DMS79 (cell line): Measurements from ENCODE around the gene CACNB3.

Source experiments
- DNase-seq: peaks from one replicate; lab custom pipeline; 2025; lab: John Stamatoyannopoulos, UW

CACNB3 gene

DNA sequence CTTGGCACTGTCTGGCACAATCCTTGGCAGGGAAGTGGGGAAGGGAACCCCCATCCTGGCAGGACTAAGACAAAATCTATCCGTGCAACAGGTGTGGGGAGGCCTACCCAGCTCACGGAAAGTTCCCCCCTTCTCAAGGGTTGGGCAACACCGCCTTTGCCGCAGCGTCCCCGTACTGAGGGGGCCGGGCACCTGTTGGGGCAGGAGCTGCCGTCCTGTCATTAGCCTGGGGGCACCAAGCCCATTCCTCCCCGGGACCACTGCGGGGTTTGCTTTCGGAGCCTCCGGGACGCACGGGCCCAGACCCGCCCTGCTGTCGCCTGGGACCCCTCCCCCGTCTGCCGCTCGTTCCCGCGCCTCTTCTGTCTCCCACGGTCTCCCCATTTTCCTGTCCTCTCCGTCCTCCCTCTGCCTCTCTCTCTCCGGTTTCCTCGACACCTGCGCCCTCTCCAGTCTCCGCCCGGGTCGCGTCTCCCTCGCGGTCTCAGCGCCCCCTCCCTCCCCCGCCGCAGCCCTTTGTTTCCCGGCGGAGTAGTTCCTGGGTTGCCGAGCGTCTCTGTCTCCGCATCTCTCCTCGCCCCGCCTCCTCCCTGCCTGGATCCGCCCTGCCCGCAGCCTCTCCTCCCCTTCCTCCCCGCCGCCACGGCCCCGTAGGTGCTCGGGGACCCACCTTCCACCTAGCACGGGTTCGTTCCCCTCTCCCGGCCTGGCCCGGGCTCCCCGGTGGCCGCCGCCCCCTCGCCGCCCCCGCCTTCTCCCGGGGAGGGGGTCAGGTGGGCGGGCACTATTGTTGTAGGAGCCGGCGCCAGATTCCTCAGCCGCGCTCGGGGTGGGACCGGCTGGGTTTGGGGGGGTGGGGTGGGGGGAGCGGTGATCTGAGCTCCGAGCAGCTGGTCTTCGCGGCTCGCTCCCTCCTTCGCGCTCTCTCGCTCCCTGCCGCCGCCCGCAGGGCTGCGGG, at the start of gene CACNB3:
Gene CACNB3, plus strand, starts transcription at position 624 of the 958 bp plus-strand sequence. CDS start 434 bp downstream, outside the sequence.
- DNase-seq = peak; percentile 86

DNA sequence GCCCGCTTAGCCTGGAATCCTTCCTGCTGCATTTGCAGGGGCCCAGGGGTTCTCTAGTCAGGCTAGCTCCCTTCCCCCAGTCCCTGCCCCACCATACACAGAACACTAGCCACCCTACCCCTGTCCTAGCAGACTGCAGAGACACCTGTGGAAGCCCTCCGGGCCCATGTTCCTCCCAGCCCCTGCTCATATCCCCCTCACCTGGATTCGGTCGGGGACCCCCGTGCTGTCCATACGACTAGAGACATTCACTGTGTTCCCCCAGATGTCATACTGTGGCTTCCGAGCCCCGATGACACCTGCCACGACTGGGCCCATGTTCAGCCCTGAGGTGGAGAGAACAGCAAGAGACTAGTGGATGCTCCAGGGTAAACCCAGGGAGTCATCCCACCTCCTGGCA, 49.6 kb upstream of the CACNB3 start:
- DNase-seq = no peak

DNA sequence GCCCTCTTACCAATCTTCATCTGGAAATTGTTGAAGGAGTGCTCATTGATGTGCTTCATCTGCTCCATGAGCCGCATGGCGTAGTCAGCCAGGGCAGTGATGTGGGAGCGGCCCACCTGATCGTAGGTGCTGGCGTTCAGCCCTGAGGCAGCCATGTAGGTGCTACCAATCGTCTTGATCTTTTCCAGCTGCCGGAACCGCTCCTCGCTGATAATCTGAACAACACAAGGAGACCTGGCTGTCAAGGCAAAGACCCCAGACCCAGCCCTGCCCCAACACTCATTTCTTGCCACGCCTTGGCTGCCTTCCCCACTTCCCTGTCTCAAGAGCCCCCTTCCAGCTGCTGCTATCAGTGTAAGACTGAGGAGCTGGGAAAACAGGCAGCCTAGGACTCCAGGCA, 47.5 kb upstream of the CACNB3 start:
- DNase-seq = no peak

DNA sequence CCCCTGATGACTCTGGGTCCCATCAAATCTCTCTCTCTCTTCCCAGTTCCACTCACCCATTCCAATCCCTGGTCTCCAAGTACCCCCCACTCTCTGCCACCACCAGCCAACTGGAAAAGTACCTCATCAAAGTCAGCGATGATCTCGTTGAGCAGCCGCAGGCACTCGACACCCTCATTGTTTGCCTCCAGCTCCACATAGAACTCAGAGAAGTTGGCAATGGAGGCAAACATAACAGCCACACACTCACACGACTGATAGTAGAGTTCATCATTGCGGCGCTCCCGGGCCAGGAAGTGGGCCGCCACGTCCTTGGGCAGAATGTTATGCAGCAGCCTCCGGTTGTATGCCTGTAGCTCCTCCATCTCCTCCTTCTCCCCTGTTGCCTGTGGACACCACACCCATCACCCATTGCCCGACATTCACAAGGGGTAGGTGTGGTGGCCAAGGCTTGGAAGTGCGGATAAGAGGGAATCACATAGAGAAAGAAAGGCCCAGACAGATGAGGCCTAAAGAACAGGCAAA, 46.6 kb upstream of the CACNB3 start:
- DNase-seq = no peak

DNA sequence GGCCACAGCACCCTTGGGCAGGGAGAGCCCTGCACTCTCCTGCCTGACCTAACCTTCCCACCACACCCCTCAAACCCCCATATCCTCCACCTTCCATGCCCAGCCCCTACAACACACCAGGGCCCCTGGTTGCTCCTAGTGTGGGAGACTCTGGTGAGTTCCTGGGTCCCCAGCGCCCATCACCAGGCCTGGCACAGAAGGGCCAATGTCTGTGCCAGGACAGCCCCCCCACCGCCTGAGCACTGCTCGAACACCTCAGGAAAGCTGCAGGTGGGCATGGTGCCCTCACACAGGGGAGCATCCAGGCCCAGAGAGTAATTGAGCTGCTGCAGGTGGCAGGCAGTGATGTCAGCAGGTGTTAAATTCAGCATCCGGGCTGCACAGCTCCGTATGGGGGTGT, 44.6 kb upstream of the CACNB3 start:
- DNase-seq = no peak

DNA sequence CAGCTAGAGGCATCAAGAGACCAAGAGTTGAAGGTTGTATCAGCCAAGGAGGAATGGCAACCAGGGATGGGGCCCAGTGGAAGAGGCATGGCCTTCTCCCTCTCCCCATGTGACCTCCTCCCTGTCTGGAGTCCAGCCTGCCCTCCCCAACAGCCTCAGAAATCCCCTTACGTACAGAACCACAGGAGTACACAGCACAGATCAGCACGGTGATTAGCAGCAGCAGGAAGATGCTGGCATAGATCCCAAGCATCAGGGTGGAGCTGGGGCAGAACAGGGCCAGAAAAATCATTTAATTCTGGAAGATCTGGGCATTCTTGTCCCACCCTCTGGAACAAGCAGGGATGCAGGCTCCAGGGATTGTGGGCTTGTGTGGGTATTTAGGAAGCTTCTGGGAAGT, 43.8 kb upstream of the CACNB3 start:
- DNase-seq = no peak

DNA sequence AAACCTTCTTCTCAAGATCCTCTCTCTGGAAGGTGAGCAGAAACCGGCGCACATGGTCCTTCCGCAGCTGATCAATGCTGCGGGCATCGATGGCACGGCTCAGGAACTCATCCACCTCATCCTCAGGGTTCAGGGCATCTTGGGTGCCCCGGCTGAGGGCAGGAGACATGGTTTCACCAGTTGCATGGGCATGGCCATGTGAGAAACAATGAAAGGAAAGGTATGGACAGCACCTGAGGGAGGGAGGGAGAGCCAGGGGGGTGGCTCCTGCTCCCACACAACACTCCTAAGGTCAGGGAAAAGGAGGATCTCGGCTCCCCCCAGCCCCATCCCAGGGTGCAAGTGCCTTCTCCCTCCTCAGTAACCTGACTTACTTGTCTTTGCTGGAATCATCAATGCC, 43.0 kb upstream of the CACNB3 start:
- DNase-seq = no peak

DNA sequence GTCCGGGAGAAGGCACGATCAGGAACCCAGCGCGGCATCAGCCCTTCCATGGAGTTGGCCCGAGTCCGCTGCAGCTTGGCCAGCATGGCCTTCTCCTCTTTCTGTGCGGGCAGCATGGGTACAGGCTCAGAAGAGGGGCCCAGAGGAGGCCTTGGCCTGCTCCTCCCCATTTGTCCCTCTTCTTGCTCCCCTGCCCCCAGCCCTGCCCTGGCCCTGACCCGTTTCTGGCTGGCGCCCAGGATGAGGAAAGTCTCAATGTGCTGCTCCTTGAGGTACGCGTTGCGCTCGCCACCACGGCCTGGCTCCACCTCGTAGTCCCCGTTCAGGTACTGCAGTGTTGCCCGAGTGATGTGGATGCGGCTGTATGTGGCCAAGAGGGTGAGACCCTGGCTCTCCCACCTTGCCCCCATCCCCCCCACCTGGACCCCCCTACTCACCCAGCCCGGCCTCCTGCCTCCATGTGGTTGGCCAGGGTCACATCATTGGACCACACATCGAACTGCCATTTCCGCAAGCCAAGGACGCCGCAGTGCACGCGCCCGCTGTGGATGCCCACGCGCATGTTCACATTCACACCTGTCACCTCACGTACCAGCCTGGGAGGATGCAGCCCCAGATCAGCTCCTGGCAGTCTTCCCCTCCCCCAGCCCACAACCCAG, 42.2 kb upstream of the CACNB3 start:
- DNase-seq = no peak

DNA sequence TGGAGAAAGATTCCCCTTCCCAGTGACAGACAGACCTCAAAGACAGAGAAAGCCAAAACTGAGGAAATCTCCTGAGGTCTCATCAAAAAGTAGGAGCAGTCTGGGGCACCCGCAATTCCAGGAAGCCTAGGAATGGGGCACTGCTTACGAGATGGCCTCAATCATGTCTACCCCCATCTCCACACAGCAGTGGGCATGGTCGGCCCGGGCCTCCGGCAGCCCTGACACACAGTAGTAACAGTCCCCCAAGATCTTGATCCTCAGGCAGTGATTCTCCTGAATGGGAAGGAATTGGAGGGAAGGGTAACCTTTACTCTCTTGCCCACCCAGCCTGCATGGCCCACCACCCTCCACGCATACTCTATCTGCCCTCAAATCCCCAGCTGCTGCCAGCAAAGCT, 41.3 kb upstream of the CACNB3 start:
- DNase-seq = no peak

DNA sequence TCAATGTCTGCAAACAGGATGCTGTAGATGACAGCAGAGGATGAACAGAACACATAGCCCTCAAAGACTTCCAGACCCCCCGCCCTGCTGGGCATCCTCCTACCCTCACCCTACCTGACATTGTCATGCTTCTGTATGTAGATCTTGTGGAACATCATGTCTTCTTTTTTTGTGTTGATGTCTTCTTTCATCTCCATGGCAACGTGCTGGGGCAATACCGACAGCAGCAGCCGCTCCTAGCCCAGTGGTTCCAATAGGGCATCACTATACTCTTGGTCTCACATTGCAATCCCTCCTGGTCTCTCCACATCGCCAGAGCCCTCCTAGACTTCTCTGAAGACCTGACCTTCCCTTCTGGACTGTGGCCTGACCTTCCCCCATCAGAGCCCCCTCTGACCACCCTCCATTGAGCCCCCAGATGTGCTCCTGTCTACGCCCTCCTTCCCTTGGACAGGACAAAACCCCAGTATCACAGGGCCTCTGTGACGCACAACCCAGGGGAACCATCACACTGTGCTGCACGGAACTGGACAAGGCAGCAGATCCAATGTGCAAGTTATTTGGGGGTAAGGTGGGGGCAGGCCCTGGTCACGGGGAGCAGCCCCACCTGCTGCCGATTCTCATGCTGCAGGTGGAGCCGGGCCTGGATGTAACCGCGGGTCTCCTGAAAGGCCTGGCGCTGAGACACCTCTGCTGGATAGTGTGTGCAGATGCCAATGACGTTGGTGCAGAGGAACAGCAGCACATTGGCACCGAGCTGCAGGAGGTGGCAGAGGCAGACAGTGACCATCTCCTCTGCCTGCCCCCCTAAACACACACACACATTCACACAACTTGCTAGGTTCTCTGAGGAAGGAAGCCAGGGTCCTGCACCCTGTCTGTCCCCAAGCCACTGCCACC, 40.5 kb upstream of the CACNB3 start:
- no peak for DNase-seq

DNA sequence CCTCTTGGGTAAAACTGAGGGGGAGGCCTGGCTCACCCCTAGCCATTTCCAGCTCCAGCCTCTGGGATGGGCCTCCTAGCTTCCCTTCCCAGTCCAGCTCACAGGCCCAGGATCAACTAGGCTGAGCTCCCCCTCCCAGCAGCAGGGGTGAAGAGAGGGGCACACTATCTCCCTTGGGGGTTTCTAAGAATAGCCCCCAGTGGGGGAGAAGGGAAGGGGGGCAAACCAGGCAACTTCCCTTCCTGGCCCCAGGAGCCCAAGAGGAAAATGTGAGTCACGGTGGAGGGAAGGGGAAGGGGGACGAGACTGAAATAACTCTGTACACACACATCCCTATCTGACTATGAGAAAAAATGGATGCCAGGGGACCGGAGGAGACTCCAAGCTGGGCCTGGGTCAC, 38.4 kb upstream of the CACNB3 start:
- no peak for DNase-seq

DNA sequence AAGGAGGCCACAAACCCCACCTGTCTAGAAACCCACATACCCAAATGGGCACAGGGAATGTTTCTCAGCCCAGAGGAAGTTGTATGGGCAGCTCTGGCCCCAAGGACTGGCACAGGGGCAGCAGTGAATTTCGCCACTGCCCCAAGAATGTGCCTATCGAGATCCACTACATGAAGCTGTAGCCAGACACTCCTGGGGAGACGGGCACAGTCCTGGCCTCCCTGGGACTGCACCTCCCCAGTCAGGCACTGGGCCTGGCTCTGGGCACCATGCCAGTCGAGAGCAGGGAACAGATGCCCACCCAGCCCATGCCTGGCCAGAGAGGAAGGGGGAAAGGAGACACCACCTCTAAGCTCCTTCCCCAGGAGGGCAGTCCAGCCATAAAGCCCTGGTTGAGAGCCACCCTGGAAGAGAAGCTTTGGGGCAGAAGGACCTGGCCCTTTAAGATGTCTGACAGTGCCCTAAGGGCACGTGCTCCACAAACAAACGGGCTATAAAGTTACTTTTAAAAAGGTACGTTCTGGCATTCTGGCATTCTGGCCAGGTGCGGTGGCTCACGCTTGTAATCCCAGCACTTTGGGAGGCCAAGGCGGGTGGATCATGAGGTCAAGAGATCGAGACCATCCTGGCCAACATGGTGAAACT, 37.8 kb upstream of the CACNB3 start:
- DNase-seq = no peak

DNA sequence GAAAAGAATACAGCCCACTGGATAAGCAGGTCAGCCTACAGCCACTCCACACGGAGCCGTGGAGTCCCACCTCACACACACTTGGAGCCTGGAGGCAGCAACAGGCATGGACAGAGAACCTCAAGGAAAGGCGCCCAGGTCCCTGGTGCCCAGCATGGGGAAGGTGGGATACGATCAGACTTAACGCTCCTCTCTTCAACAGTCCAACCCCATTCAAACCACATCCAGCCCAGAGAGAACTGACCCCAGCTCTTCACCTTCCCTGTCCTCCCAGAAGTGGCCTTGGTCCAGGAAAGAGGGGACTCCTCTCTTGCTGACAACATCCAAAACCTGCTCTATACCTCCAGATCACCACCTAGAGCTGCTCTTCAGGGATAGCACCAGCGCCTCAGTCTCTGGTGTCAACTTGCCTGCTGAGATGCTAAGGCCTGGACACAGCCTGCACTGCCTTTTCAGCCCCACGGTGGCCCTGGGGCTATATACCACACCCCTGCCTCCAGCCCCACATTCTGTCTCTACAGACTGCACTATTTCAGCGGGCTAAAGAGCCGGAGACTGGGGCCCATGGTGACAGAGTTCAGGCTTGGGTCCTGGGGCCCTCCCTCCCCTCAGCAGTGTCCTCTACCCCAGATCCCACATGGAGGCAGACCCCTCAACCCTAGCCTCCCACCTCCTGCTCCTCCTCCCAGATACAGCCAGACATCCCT, 36.4 kb upstream of the CACNB3 start:
- no peak for DNase-seq

DNA sequence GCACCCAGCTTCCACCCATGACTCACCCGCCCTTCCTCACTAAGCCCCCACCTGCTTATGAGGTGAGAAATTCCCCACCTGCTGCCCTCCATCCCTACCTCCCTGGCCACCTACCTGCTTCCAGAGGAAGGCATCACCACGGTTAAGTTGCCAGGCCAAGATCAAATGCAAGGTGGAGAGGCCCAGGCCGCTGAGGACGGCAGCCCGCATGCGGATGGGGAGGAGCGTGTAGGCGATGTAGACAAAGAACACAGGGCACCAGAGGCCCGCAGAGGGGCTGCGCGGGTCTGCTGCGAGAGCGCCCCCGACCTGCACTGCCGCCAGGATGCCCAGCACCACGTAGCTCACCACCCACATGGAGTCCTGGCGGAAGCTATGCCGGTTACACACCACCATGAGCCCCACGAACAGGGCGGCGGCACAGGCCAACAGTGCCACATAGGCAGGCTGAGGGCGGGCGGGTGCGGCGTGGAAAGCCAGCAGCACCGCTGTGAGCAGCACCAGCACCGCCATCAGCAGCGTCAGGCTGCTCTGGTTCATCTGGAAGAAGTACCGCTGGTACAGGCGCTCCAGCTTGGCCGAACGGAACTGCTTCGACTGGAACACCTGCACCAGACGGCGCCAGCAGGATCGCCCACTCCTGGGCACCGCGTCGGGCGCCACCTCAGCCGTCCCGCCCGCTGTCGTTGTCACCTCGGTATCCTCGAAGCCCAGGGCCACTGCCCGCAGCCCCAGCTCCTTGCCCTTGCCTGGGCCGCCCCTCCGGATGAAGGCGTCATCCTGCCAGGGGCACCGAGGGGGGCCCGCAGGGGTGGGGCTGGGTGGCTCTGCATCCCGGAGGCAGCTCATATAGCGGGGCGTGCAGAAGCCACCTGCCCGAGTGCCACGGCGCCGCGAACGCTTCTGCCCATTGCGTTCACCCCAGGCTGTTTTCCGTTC, 35.6 kb upstream of the CACNB3 start:
- no peak for DNase-seq

DNA sequence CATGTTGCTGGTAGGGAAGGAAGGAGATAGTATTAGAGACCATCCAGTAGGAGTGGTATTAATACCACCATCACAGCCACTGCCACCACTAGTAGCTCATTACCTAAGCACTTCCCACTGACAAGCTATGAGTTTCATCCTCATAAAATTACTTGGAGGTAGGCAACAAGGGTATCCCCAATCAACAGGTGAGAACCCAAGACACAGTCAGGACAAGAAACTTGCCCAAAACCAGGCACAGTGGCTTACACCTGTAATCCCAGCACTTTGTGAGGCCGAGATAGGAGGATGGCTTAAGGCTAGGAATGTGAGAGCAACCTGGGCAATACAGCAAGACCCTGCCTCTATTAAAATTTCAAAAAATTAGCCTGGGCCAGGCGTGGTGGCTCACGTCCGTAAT, 34.9 kb upstream of the CACNB3 start:
- DNase-seq = no peak

DNA sequence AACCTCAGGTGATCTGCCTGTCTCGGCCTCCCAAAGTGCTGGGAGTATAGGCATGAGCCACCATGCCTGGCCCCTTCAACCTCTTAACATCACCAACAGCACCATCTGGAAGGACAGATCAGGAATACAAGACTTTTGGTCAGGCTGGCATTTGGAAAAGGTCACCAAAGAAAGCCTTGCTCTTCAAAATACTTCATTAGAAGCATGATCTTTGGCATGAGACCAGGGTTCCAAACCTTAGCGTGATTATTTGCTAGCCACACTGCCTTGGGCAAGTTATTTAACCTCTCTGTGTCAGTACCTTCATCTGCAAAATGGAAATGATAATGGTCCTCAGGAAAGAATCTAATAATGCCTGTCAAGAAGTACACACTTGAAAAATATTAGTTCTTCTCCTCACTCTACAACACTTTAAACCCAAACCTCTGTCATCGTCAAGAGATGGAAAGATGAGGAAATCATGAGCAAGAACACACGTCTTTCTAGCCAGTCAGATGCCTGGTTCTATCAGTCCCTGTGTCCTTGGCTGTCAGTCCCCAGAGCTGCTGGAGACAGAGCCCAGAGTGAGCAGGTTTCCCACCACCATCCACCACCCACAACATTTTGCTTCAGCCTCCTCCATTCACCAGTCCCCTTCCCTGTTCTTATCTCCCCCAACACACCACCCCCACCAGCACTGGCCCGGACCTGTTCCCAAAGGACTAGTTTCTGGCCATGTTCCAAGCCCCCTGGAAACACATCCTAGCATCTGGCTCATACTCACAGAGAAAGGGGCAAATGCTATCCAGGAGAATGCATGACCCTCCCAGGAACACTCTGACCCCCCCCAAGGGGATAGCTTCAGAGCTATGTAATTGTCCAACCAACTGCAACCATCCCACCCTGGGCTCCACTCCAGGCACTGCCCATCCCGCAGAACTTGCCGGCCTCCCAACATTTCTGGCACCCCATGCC, 31.4 kb upstream of the CACNB3 start:
- DNase-seq = no peak

DNA sequence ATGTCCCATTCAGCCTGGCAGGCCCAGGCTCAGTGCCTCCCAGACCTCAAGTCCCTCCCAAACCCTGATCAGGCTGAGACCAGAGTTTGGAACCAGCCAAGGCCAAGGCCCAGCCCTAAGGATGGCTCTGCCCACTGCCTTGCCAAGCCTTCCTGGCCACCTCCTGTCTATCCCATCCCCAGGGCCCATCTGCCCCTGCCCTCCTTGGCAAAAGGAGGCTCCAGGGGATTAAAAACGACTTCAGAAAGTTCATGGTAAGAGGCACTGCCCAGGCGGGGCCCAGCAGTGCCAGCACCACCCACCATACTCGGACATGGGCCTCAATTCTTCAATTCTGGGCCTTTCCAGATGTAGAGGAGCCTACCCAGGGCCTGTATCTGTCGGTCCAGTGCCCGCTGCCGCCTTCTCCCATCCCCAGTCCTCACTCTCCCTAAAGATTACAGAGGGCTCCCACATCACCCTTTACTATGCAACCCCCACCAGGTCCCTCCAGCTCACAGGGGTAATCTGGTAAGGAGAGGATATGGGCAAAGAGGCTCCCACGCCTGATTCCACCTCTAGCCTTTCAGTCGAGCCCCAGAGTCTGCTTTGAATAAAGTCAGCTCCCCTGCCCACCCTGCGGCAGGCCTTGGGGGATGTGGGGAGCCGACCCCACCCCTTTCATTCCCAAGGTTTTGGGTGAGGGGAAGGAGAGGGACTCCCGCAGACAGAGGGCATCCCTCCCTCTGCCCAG, 30.3 kb upstream of the CACNB3 start:
- no peak for DNase-seq

DNA sequence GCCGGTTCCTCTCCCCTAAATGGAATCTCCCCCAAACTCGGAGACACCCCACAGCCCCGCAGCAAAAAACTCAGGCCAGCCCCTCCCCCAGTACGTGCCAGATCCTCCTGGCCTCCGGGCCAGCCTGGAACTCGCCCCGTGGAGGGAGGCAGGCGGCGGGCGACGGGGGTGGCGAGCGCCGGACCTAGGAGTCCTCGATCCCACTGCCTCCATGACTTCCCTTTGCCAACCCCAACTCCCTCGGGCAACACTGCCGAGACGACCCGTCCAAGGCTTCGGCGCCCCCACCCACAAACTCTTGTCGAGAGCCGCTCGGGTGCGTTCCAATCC, 29.8 kb upstream of the CACNB3 start:
- no peak for DNase-seq
